K562 (cell line): ENCODE results near the gene GATA1. TPM values are rescaled to one million over a fixed set of nuclear protein-coding genes. Genes with fewer than 3 reads are reported as not detected.

Experiments
- BRD4 ChIP-seq: fragments of 200-600 bp; sonication (generic); IDR thresholded peaks from 2 replicates; pipeline ENCODE4 v1.6.1; 2017; ENCODE audit warnings: inconsistent platforms
- SMC3 ChIP-seq: conservative IDR thresholded peaks from 2 replicates; pipeline ENCODE4 v1.6.1; 2011; ENCODE audit warnings: low read depth, low read length, improper control_type of control experiment; ENCODE audit not compliant: insufficient read depth
- TRIM24 ChIP-seq, 2 experiments: fragments of 450-650 bp; IDR thresholded peaks; 2 replicates each; pipeline ENCODE4 v1.6.1; 2016
- ZKSCAN1 ChIP-seq: fragments of 150-350 bp; IDR thresholded peaks from 2 replicates; pipeline ENCODE4 v1.6.1; 2016; ENCODE audit warnings: low read depth, low read length
- polyA plus RNA-seq, 8 experiments: library from polyadenylated mRNA; depleted of rRNA in 4 of 8; stranded (reverse) in 5 of 8; unstranded in 3 of 8; fragments of >200 nt; fragmentation: Nextera tagmentation in 2 of 8; fragmentation: Illumina TruSeq in 1 of 8; extraction: Ambion mirVana in 2 of 8; extraction: Trizol in 1 of 8; gene quantifications; 2 replicates each; pipeline versions ENCODE4 v1.2.1 to v1.2.3, GENCODE V29; 2011 to 2014; ENCODE audit warnings: inconsistent platforms in 1 of 8, missing spikeins in 1 of 8
- total RNA-seq, 7 experiments: library from RNA; depleted of rRNA in 6 of 7; stranded (reverse); fragments of >200 nt in 6 of 7; fragmentation: Illumina TruSeq in 2 of 7; extraction: Trizol in 2 of 7; gene quantifications; 2 replicates each; pipeline versions ENCODE4 v1.2.1 to v1.2.3, GENCODE V29; 2011 to 2021; ENCODE audit warnings: low replicate concordance in 1 of 7
- TF ChIP-seq, protein P1 (sequence below): fragments of 450-650 bp; IDR thresholded peaks from 2 replicates; pipeline ENCODE4 v1.6.1; 2016; ENCODE audit warnings: low read depth
- TF ChIP-seq, protein P2 (sequence below): fragments of 450-650 bp; IDR thresholded peaks from 2 replicates; pipeline ENCODE4 v1.6.1; 2018; ENCODE audit warnings: mild to moderate bottlenecking, low read depth; ENCODE audit not compliant: partially characterized antibody
- TF ChIP-seq, protein P3 (sequence below), 2 experiments: fragments of 450-650 bp; IDR thresholded peaks; 2 replicates each; pipeline ENCODE4 v1.6.1; 2018; ENCODE audit warnings: mild to moderate bottlenecking in 2 of 2, low read depth in 1 of 2; ENCODE audit not compliant: partially characterized antibody in 2 of 2

GATA1 gene
- total and polyA plus RNA-seq, 9 of the 15 experiments (the other 6 are each of a cell fraction or from before 2014, with no cell fraction given): 11.9 to 291 (median 116) TPM

DNA sequence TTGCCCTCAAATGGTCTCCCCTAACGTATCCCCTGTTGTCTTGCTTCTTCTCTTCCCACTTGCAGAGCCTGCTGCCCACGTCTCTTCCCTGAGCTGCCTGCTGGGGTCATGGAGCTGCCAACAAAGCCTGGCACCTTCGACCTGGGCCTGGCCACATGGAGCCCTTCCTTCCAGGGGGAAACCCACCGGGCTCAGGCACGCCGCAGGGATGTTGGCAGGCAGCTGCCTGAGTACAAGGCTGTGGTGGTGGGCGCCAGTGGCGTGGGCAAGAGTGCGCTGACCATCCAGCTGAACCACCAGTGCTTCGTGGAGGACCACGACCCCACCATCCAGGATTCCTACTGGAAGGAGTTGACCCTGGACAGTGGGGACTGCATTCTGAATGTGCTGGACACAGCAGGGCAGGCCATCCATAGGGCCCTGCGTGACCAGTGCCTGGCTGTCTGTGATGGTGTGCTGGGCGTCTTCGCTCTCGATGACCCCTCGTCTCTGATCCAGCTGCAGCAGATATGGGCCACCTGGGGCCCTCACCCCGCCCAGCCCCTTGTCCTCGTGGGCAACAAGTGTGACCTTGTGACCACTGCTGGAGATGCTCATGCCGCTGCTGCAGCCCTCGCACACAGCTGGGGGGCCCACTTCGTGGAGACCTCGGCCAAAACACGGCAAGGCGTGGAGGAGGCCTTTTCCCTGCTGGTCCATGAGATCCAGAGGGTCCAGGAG, 42.8 kb downstream of the GATA1 start (continued):
- TF ChIP-seq, protein P1, sequence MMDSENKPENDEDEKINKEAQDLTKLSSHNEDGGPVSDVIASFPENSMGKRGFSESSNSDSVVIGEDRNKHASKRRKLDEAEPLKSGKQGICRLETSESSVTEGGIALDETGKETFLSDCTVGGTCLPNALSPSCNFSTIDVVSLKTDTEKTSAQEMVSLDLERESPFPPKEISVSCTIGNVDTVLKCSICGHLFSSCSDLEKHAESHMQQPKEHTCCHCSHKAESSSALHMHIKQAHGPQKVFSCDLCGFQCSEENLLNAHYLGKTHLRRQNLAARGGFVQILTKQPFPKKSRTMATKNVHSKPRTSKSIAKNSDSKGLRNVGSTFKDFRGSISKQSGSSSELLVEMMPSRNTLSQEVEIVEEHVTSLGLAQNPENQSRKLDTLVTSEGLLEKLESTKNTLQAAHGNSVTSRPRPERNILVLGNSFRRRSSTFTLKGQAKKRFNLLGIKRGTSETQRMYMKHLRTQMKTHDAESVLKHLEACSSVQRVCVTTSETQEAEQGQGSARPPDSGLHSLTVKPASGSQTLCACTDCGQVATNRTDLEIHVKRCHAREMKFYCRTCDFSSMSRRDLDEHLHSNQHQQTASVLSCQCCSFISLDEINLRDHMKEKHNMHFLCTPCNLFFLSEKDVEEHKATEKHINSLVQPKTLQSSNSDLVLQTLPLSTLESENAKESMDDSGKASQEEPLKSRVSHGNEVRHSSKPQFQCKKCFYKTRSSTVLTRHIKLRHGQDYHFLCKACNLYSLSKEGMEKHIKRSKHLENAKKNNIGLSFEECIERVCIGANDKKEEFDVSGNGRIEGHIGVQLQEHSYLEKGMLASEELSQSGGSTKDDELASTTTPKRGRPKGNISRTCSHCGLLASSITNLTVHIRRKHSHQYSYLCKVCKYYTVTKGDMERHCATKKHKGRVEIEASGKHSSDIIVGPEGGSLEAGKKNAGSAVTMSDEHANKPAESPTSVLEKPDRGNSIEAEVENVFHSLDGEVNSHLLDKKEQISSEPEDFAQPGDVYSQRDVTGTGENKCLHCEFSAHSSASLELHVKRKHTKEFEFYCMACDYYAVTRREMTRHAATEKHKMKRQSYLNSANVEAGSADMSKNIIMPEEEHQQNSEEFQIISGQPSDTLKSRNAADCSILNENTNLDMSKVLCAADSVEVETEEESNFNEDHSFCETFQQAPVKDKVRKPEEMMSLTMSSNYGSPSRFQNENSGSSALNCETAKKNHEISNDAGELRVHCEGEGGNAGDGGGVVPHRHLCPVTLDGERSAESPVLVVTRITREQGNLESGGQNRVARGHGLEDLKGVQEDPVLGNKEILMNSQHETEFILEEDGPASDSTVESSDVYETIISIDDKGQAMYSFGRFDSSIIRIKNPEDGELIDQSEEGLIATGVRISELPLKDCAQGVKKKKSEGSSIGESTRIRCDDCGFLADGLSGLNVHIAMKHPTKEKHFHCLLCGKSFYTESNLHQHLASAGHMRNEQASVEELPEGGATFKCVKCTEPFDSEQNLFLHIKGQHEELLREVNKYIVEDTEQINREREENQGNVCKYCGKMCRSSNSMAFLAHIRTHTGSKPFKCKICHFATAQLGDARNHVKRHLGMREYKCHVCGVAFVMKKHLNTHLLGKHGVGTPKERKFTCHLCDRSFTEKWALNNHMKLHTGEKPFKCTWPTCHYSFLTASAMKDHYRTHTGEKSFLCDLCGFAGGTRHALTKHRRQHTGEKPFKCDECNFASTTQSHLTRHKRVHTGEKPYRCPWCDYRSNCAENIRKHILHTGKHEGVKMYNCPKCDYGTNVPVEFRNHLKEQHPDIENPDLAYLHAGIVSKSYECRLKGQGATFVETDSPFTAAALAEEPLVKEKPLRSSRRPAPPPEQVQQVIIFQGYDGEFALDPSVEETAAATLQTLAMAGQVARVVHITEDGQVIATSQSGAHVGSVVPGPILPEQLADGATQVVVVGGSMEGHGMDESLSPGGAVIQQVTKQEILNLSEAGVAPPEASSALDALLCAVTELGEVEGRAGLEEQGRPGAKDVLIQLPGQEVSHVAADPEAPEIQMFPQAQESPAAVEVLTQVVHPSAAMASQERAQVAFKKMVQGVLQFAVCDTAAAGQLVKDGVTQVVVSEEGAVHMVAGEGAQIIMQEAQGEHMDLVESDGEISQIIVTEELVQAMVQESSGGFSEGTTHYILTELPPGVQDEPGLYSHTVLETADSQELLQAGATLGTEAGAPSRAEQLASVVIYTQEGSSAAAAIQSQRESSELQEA: no peak
- TF ChIP-seq ZKSCAN1 (no peak), BRD4 (no peak), SMC3 (no peak), TRIM24 (IDR thresholded peaks at IDR 0.05) (no peak)
- TF ChIP-seq, protein P2, sequence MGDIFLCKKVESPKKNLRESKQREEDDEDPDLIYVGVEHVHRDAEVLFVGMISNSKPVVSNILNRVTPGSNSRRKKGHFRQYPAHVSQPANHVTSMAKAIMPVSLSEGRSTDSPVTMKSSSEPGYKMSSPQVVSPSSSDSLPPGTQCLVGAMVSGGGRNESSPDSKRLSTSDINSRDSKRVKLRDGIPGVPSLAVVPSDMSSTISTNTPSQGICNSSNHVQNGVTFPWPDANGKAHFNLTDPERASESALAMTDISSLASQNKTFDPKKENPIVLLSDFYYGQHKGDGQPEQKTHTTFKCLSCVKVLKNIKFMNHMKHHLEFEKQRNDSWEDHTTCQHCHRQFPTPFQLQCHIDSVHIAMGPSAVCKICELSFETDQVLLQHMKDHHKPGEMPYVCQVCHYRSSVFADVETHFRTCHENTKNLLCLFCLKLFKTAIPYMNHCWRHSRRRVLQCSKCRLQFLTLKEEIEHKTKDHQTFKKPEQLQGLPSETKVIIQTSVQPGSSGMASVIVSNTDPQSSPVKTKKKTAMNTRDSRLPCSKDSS: no peak
- TF ChIP-seq, protein P3, sequence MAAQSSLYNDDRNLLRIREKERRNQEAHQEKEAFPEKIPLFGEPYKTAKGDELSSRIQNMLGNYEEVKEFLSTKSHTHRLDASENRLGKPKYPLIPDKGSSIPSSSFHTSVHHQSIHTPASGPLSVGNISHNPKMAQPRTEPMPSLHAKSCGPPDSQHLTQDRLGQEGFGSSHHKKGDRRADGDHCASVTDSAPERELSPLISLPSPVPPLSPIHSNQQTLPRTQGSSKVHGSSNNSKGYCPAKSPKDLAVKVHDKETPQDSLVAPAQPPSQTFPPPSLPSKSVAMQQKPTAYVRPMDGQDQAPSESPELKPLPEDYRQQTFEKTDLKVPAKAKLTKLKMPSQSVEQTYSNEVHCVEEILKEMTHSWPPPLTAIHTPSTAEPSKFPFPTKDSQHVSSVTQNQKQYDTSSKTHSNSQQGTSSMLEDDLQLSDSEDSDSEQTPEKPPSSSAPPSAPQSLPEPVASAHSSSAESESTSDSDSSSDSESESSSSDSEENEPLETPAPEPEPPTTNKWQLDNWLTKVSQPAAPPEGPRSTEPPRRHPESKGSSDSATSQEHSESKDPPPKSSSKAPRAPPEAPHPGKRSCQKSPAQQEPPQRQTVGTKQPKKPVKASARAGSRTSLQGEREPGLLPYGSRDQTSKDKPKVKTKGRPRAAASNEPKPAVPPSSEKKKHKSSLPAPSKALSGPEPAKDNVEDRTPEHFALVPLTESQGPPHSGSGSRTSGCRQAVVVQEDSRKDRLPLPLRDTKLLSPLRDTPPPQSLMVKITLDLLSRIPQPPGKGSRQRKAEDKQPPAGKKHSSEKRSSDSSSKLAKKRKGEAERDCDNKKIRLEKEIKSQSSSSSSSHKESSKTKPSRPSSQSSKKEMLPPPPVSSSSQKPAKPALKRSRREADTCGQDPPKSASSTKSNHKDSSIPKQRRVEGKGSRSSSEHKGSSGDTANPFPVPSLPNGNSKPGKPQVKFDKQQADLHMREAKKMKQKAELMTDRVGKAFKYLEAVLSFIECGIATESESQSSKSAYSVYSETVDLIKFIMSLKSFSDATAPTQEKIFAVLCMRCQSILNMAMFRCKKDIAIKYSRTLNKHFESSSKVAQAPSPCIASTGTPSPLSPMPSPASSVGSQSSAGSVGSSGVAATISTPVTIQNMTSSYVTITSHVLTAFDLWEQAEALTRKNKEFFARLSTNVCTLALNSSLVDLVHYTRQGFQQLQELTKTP (IDR thresholded peaks at IDR 0.05; ENCODE audit: low read depth in 1 of 2, partially characterized antibody in 2 of 2): no peak
